ENCODE data around the gene MEIS1. TPM values are rescaled to one million over a fixed set of nuclear protein-coding genes. Genes with fewer than 3 reads are reported as not detected.

MEIS1 gene
- total RNA-seq: 100 to 1,000 TPM in 1 of 2 donors, 10 to 100 TPM in 1; 60.6 to 158 TPM
- 10 to 100 TPM in 1 of 2 donors, 1 to 10 TPM in 1; 9.0 to 21.5 TPM for polyA plus RNA-seq
- long read RNA-seq, donor 1, full-length matches to known transcripts: 40 of 155 reads
- long read RNA-seq, donor 1, partial matches to known transcripts: 102 of 155 reads
- long read RNA-seq, donor 1, other reads (novel, unspliced or antisense): 13 of 155 reads
- long read RNA-seq, donor 2, full-length matches to known transcripts: 6 of 71 reads
- long read RNA-seq, donor 2, partial matches to known transcripts: 65 of 71 reads
- long read RNA-seq, donor 2, other reads (novel, unspliced or antisense): 0 of 71 reads
- long read RNA-seq, donor 3, full-length matches to known transcripts: 15 of 62 reads
- long read RNA-seq, donor 3, partial matches to known transcripts: 47 of 62 reads
- long read RNA-seq, donor 3, other reads (novel, unspliced or antisense): 0 of 62 reads
- long read RNA-seq, donor 4, full-length matches to known transcripts: 6 of 79 reads
- long read RNA-seq, donor 4, partial matches to known transcripts: 73 of 79 reads
- long read RNA-seq, donor 4, other reads (novel, unspliced or antisense): 0 of 79 reads
- long read RNA-seq, donor 5, full-length matches to known transcripts: 23 of 170 reads
- long read RNA-seq, donor 5, partial matches to known transcripts: 132 of 170 reads
- long read RNA-seq, donor 5, other reads (novel, unspliced or antisense): 15 of 170 reads

- peak within 1 kb of the TSS; percentile 60 for H3K4me3 ChIP-seq
- H3K36me3 ChIP-seq (ENCODE audit: control insufficient read depth in 4 of 4, insufficient read depth in 4 of 4, low read length in 4 of 4): peaks cover 0 to 38% (median 15%) of the 10 kb centered on the region in 4 donors
- peak; percentile 67 for ATAC-seq (ENCODE audit: insufficient read depth, low FRiP score)
- H3K4me1 ChIP-seq (ENCODE audit: control insufficient read depth in 5 of 5, insufficient read depth in 5 of 5, low read length in 5 of 5): peaks cover 0 to 19% (median 3%) of the 10 kb centered on the region in 5 donors
- H3K9me3 ChIP-seq (ENCODE audit: control insufficient read depth in 4 of 4, insufficient read depth in 3 of 4, low read length in 3 of 4): no peaks in the 10 kb centered on the region
- H3K9ac ChIP-seq (ENCODE audit: insufficient read depth in 1 of 2, low read length in 2 of 2): peak within 1 kb of the TSS; percentile 97 to 100
- H3K27ac ChIP-seq (ENCODE audit: low read depth in 1 of 2, low read length in 1 of 2): peak within 1 kb of the TSS; percentile 91 to 93
- H3K27me3 ChIP-seq (ENCODE audit: control insufficient read depth in 3 of 3, insufficient read depth in 3 of 3, low read length in 2 of 3): peaks cover 0 to 19% (median 0%) of the 10 kb centered on the region in 3 donors
- WGBS, 2 donors: 0 to 1% methylated on average over 38 of the region's 38 CpGs
- TF ChIP-seq CTCF (IDR thresholded peaks at IDR 0.05; ENCODE audit: control extremely low read depth, extremely low read depth): no peak
- peak; percentile 98 to 99 (median 99) for DNase-seq
Measured at GRCh38 chr2:66434679-66435548, at the start of gene MEIS1. Gene MEIS1, plus strand, starts transcription at chr2:66435125. Its CDS starts 732 bp downstream, at chr2:66435857.

- TF ChIP-seq CTCF (IDR thresholded peaks at IDR 0.05; ENCODE audit: control extremely low read depth, extremely low read depth): no peak
- no peaks in the 10 kb centered on the region for H3K9me3 ChIP-seq (ENCODE audit: control insufficient read depth in 4 of 4, insufficient read depth in 3 of 4, low read length in 3 of 4)
- WGBS, 2 donors: 71 to 84% methylated on average over 9 of the region's 9 CpGs
- H3K27me3 ChIP-seq (ENCODE audit: control insufficient read depth in 3 of 3, insufficient read depth in 3 of 3, low read length in 2 of 3): peaks cover 0 to 3% (median 0%) of the 10 kb centered on the region in 3 donors
- DNase-seq (peak in 1 of 3 donors; percentile 12), ATAC-seq (ENCODE audit: insufficient read depth, low FRiP score) (no peak)
- H3K36me3 ChIP-seq (ENCODE audit: control insufficient read depth in 4 of 4, insufficient read depth in 4 of 4, low read length in 4 of 4): no peaks in the 10 kb centered on the region
- H3K9ac ChIP-seq (ENCODE audit: insufficient read depth in 1 of 2, low read length in 2 of 2): no peak overlapping the region
- no peak overlapping the region for H3K4me3 ChIP-seq
- no peaks in the 10 kb centered on the region for H3K4me1 ChIP-seq (ENCODE audit: control insufficient read depth in 5 of 5, insufficient read depth in 5 of 5, low read length in 5 of 5)
- no peak overlapping the region for H3K27ac ChIP-seq (ENCODE audit: low read depth in 1 of 2, low read length in 1 of 2)
Measured at GRCh38 chr2:66387016-66387753, 47.7 kb upstream of the MEIS1 start.

- H3K27ac ChIP-seq (ENCODE audit: low read depth in 1 of 2, low read length in 1 of 2): no peak overlapping the region
- peak; percentile 83 for ATAC-seq (ENCODE audit: insufficient read depth, low FRiP score)
- H3K27me3 ChIP-seq (ENCODE audit: control insufficient read depth in 3 of 3, insufficient read depth in 3 of 3, low read length in 2 of 3): peaks cover 0 to 3% (median 0%) of the 10 kb centered on the region in 3 donors
- H3K9ac ChIP-seq (ENCODE audit: insufficient read depth in 1 of 2, low read length in 2 of 2): no peak overlapping the region
- no peaks in the 10 kb centered on the region for H3K4me1 ChIP-seq (ENCODE audit: control insufficient read depth in 5 of 5, insufficient read depth in 5 of 5, low read length in 5 of 5)
- WGBS, 2 donors: 59 to 79% methylated on average over 3 of the region's 3 CpGs
- peak in 1 of 3 donors; percentile 4 for DNase-seq
- H3K36me3 ChIP-seq (ENCODE audit: control insufficient read depth in 4 of 4, insufficient read depth in 4 of 4, low read length in 4 of 4): no peaks in the 10 kb centered on the region
- TF ChIP-seq CTCF (IDR thresholded peaks at IDR 0.05; ENCODE audit: control extremely low read depth, extremely low read depth): no peak
- no peaks in the 10 kb centered on the region for H3K9me3 ChIP-seq (ENCODE audit: control insufficient read depth in 4 of 4, insufficient read depth in 3 of 4, low read length in 3 of 4)
- no peak overlapping the region for H3K4me3 ChIP-seq
Measured at GRCh38 chr2:66389651-66390131, 45.2 kb upstream of the MEIS1 start.
